ENCODE data around the gene RASSF8.

- TF ChIP-seq, protein P1, sequence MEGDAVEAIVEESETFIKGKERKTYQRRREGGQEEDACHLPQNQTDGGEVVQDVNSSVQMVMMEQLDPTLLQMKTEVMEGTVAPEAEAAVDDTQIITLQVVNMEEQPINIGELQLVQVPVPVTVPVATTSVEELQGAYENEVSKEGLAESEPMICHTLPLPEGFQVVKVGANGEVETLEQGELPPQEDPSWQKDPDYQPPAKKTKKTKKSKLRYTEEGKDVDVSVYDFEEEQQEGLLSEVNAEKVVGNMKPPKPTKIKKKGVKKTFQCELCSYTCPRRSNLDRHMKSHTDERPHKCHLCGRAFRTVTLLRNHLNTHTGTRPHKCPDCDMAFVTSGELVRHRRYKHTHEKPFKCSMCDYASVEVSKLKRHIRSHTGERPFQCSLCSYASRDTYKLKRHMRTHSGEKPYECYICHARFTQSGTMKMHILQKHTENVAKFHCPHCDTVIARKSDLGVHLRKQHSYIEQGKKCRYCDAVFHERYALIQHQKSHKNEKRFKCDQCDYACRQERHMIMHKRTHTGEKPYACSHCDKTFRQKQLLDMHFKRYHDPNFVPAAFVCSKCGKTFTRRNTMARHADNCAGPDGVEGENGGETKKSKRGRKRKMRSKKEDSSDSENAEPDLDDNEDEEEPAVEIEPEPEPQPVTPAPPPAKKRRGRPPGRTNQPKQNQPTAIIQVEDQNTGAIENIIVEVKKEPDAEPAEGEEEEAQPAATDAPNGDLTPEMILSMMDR (IDR thresholded peaks at IDR 0.05; ENCODE audit: low read length), result no peak
- TF ChIP-seq EZH2 (optimal IDR thresholded peaks at IDR 0.05; ENCODE audit: low read depth, low read length) (no peak), EZH2phosphoT487 (IDR thresholded peaks at IDR 0.05; ENCODE audit: low read length) (no peak)
Observed at GRCh38 chr12:26058818-26059217, 100.3 kb downstream of the RASSF8 start.

Measured in MM.1S (cell line).